T-helper 9 cell (primary cell): ENCODE measurements around the gene KRT83.
A peak's percentile ranks its signal among the peaks of the same experiment; 100 is the strongest.
"Not testable (repeated sequence)": the region's sequence is repeated elsewhere in the genome, so short reads cannot be mapped to it uniquely, and the experiment has no call there.

ENCODE experiments used
- DNase-seq: peaks from one replicate; pipeline ENCODE4 v3.0.0-alpha.2; 2020

KRT83 gene

DNA sequence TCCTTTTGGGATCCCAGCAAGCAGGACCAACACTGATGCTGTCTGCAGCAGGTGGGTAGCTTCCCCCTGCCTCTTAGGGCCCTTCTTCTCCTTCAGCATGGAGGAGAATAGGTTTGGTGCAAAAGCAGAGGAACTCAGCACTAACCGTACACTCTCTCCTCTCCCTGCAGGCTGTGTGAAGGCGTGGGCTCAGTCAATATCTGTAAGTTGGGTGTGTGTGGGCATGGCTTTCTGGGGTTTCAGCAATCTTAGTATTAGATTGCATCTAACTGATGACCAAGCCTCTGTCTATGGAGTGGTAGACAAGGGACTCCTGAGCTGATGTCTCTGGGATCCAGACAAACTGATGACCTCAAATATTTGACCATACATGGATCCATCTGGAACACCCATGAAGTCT lies 31.8 kb upstream of the KRT83 start:
- DNase-seq: no peak

DNA sequence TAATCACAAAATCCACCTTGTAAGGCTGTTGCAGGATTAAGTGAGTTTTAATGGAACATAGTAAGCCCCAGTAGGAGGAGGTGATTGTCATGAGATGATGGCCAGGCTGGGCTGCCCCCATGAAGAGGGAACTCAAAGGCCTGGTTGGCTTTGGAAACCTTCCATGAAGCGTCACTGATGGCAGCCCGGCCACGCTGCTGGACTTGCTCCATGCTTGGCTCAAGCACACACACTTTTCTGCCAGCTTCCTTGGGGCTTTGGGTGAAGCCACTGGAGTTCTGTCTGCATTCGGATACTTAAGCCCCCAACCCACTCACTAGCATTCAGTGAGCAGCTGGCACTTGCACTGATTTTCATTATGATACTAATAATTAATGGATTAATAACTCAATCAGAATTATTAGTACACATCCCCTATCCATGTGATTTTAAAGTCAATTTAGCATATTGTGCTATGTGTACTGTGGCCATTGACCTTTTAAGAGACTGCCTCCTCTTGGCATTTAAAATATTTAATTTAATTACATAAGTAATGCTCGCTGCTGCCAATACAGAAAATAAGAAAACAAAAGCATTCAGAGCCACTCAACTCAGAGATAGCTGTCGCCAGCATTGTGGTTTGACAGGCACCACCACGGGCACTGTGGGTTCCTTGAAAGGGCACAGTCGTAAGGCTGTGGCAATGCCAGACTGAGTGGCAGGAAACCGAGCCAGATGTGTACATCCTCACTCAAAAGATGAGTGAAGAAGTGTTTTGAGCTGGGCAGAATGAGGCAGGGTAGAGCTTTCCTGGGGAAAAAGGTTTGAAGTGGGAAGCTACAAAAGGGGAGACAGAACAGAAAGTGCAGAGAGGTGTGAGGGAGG lies 30.2 kb upstream of the KRT83 start:
- DNase-seq: peak; percentile 38

GRCh38 chr12:52350786-52351185 lies 29.6 kb upstream of the KRT83 start:
- DNase-seq: no peak

- DNase-seq: no peak
These were observed 28.9 kb upstream of the KRT83 start for GRCh38 chr12:52350021-52350620.

GRCh38 chr12:52349196-52349595 lies 28.0 kb upstream of the KRT83 start:
- no peak for DNase-seq

DNA sequence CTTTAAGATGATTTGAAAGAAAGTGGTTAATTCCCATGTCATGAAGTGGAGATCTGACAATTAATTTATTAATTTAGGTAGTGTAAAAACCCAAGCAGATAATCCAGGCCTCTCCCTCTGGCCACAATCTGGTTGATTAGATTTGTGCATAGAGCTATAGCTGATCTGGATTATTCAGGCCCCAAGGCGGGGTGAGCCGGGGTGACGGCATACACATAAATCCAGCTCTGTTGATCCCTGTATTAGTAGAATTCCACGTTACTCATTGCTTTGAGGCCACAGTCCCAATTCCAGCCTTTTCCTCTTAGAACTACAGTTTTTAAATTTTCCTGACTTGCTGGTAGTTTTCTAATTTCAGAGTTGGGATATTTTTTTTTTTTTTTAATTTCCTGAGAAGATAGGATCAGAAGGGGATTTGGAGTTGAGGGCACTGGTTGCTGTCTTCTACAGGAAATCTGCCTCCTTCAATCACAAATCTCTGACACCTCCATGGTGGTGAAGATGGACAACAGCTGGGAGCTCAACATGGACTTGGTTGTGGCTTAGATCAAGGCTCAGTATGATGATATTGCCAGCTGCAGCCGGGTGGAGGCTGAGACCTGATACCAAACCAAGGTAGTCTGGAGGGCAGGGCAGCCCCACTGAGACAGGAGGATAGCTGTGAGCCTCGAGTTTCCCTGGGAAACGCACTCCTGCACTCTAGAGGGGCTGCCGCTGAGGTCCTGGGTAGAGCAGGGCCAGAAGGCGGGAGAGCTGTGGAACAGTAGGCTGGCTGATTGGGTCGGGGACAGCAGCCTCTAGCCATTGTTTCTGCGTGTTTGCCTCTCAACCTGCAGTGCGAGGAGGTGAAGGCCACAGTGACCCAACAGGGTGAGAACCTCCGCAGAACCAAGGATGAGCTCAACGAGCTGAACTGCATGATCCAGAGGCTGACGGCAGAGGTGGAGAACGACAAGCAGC lies 26.6 kb upstream of the KRT83 start:
- DNase-seq: no peak

- no peak for DNase-seq
These were observed 25.8 kb upstream of the KRT83 start for GRCh38 chr12:52347016-52347415.

DNA sequence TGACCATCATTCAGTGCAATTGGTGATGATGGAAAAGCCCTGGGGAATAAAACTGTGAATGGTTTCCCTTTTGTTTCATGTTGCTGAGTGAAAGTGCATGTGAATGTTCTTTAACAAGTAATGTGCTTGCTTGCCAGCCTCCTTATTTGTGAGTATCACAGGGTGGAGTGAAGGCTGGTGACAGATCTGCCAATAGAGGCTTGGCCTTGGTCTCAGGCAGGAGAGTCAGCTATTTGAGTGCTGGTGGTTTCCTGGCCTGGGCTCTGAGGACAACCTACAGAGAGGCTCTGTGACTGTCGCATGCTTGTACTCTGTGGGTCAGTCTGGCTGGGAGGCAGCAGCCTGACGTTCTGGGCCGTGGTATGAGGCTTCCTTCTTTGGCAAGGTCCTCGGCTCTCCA lies 25.4 kb upstream of the KRT83 start:
- DNase-seq: no peak

GRCh38 chr12:52345041-52345440 lies 23.8 kb upstream of the KRT83 start:
- DNase-seq: not testable (repeated sequence)

DNA sequence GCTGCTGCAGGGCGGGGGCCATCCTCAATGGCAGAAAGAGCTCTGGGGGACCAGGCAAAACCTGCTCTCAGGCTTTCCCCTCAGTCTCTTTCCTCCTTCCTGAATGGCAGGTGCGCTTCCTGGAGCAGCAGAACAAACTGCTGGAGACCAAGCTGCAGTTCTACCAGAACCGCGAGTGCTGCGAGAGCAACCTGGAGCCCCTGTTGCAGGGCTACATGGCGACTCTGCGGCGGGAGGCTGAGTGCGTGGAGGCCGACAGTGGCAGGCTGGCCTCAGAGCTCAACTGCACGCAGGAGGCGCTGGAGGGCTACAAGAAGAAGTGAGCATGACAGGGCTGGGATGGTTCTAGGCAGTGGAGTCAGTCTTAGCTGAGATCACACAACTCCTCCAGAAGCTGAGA lies 22.9 kb upstream of the KRT83 start:
- DNase-seq: no peak

GRCh38 chr12:52343550-52343949 lies 22.4 kb upstream of the KRT83 start:
- DNase-seq: no peak

GRCh38 chr12:52342781-52343490 lies 21.7 kb upstream of the KRT83 start:
- DNase-seq: no peak

GRCh38 chr12:52341066-52341580 lies 19.9 kb upstream of the KRT83 start:
- DNase-seq: no peak

- no peak for DNase-seq
These were observed 17.2 kb upstream of the KRT83 start for GRCh38 chr12:52338241-52338960.

DNA sequence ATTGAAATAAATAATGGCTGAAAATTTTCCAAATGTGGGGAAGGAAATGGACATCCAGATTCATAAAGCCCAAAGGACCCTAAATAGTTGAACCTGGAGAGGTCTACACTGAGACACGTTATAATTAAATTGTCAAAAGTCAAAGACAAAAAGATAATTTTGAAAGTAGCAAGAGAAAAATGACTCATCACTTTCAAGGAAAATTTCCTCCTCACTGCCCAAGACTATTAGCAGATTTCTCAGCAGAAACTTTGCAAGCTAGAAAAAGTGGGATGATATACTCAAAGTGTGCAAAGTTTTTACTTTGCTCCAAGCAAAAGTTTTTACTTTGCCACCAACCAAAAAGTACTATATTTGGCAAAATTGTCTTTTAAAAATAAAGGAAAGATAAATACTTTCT lies 15.9 kb upstream of the KRT83 start:
- DNase-seq: no peak

- DNase-seq: no peak
These were observed 15.4 kb upstream of the KRT83 start for GRCh38 chr12:52336641-52337040.

- DNase-seq: no peak
These were observed 14.5 kb upstream of the KRT83 start for GRCh38 chr12:52335598-52336262.

- DNase-seq: no peak
These were observed 13.0 kb upstream of the KRT83 start for GRCh38 chr12:52334185-52334584.

- no peak for DNase-seq
These were observed 12.1 kb upstream of the KRT83 start for GRCh38 chr12:52333321-52333720.

GRCh38 chr12:52332381-52332780 lies 11.2 kb upstream of the KRT83 start:
- DNase-seq: no peak

- DNase-seq: no peak
These were observed 10.6 kb upstream of the KRT83 start for GRCh38 chr12:52331833-52332232.
